Esophagus muscularis mucosa (tissue), 4 donors: ENCODE measurements around the gene BRD3OS.

Experiments used
- CTCF ChIP-seq, 3 experiments: fragments of 200-600 bp in 2 of 3; fragments of 450-650 bp in 1 of 3; sonication (generic) in 2 of 3; IDR thresholded peaks; one replicate each; pipeline ENCODE4 v1.5.1; 2017 to 2019; ENCODE audit warnings: antibody characterized with exemption in 3 of 3, mild to moderate bottlenecking in 2 of 3, moderate library complexity in 1 of 3
- EP300 ChIP-seq: sonication (generic); formaldehyde crosslinking; IDR thresholded peaks from one replicate; pipeline ENCODE4 v1.6.1; 2017; ENCODE audit warnings: antibody characterized with exemption
- POLR2A ChIP-seq: fragments of 450-650 bp; IDR thresholded peaks from one replicate; pipeline ENCODE4 v1.6.1; 2017; ENCODE audit warnings: antibody characterized with exemption, moderate library complexity, mild to moderate bottlenecking, low read depth
- POLR2AphosphoS5 ChIP-seq, 2 donors: sonication (generic); formaldehyde crosslinking; IDR thresholded peaks; one replicate each; pipeline ENCODE4 v1.6.1; 2017; ENCODE audit warnings: antibody characterized with exemption in 2 of 2

- TF ChIP-seq CTCF (IDR thresholded peaks at IDR 0.05) (no peak), POLR2AphosphoS5 (IDR thresholded peaks at IDR 0.05) (no peak), EP300 (no peak), POLR2A (no peak)
These were observed 44.5 kb downstream of the BRD3OS start for GRCh38 chr9:134069480-134070399.
